Activated T-helper 1 cell treated with anti-CD3 and anti-CD28 coated beads, Interleukin-12 subunit alpha, Interleukin-12 subunit beta, Interleukin-2, Interleukin-4 antibody, amounts not matched to agents 30 ng/mL and 10 ng/mL and 1 ng/mL, durations not matched to agents 14 hours and 24 hours and 36 hours (primary cell): ENCODE results near the gene FGD3. TPM values are rescaled to one million over a fixed set of nuclear protein-coding genes. Genes with fewer than 3 reads are reported as not detected.

Experiments
- DNase-seq: peaks from one replicate; pipeline ENCODE4 v3.0.0; 2021; ENCODE audit warnings: low spot score
- H3K27ac Mint-ChIP-seq: one replicate; pipeline ENCODE4 v1.8.0; 2021; ENCODE audit warnings: mild to moderate bottlenecking, mixed read lengths
- H3K27me3 Mint-ChIP-seq: one replicate; pipeline ENCODE4 v1.8.0; 2022; ENCODE audit warnings: mild to moderate bottlenecking, moderate library complexity, mixed read lengths; ENCODE audit not compliant: insufficient read depth
- H3K36me3 Mint-ChIP-seq: one replicate; pipeline ENCODE4 v1.8.0; 2021; ENCODE audit warnings: low read depth, mixed read lengths
- H3K4me1 Mint-ChIP-seq: one replicate; pipeline ENCODE4 v1.8.0; 2021; ENCODE audit warnings: low read depth, mixed read lengths
- H3K4me3 Mint-ChIP-seq: one replicate; pipeline ENCODE4 v1.8.0; 2021; ENCODE audit warnings: mild to moderate bottlenecking, moderate library complexity, mixed read lengths
- H3K9me3 Mint-ChIP-seq: one replicate; pipeline ENCODE4 v1.8.0; 2021; ENCODE audit warnings: mixed read lengths
- intact Hi-C: fragments of 100-400 bp; cut with micrococcal nuclease; formaldehyde crosslinking; loops from one replicate; pipeline ENCODE4 v1.15.1; 2024
- total RNA-seq: library from RNA; stranded (reverse); gene quantifications from 2 replicates; pipeline ENCODE4 v1.2.3, GENCODE V29; 2022

FGD3 gene
- total RNA-seq, 1 donor from 2014 or later, result 43.9 TPM

GRCh38 chr9:93022721-93023520, 75.6 kb downstream of the FGD3 start:
- Mint-ChIP-seq H3K27me3 (no peaks in the 10 kb centered on the region), H3K36me3 (peaks cover 35% of the 10 kb centered on the region), H3K27ac (no peak overlapping the region), H3K4me1 (peaks cover 45% of the 10 kb centered on the region), H3K4me3 (no peak overlapping the region), H3K9me3 (no peaks in the 10 kb centered on the region)
- no peak for DNase-seq
- intact Hi-C loops, result no loop called here

GRCh38 chr9:93023521-93023815, 76.1 kb downstream of the FGD3 start:
- H3K27ac Mint-ChIP-seq, result no peak overlapping the region
- intact Hi-C loops, result no loop called here
- no peak overlapping the region for H3K4me3 Mint-ChIP-seq
- no peak for DNase-seq
- peaks cover 50% of the 10 kb centered on the region for H3K4me1 Mint-ChIP-seq
- no peaks in the 10 kb centered on the region for H3K27me3 Mint-ChIP-seq
- H3K36me3 Mint-ChIP-seq, result peaks cover 34% of the 10 kb centered on the region
- no peaks in the 10 kb centered on the region for H3K9me3 Mint-ChIP-seq

- Mint-ChIP-seq H3K4me1 (peaks cover 53% of the 10 kb centered on the region), H3K9me3 (no peaks in the 10 kb centered on the region), H3K27ac (peak overlapping the region; percentile 74), H3K27me3 (no peaks in the 10 kb centered on the region), H3K4me3 (no peak overlapping the region), H3K36me3 (peaks cover 34% of the 10 kb centered on the region)
- intact Hi-C loops, result no loop called here
- no peak for DNase-seq
These were observed 77.3 kb downstream of the FGD3 start for GRCh38 chr9:93024646-93024910.

DNA sequence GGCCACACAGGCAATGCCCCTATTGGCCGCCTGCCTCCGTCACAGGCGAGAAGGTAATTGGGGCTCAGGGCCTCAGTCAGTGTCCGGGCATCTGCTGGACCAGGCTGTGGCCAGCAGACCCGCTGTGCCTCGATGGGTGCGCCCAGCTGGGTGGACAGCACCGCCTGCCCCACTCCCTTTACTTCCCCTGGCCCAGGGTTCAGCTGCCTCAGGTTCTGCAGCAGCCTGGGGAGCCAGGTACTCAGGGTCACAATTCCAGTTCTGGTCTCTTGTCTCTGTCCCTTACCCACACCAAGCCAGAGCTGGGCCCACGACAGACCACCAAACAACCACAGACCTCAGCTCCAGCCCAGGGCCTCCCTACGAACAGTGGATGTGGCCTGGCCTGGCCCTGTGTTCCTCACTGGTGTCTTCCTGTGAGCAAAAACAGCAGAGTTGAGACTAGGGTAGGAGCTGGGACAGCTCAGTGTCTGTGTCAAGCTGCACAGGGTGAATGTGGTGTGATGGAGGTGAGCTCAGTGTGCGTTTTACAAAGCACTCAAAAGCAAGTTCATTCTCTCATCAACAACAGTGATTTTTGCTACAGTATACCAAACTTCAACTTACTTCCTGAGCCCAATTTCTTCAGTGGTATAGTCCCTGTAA, 77.8 kb downstream of the FGD3 start:
- Mint-ChIP-seq H3K4me1 (peaks cover 55% of the 10 kb centered on the region), H3K27me3 (no peaks in the 10 kb centered on the region)

GRCh38 chr9:93025736-93026135, 78.4 kb downstream of the FGD3 start:
- H3K36me3 Mint-ChIP-seq, result peaks cover 42% of the 10 kb centered on the region

More for the DNA sequence above, 77.8 kb downstream of the FGD3 start:
- peak; percentile 15 for DNase-seq
- Mint-ChIP-seq H3K4me3 (peak overlapping the region; percentile 42), H3K9me3 (no peaks in the 10 kb centered on the region), H3K36me3 (peaks cover 38% of the 10 kb centered on the region), H3K27ac (peak overlapping the region; percentile 90)
- intact Hi-C loops, result no loop called here

GRCh38 chr9:93026640-93027039, 79.3 kb downstream of the FGD3 start:
- Mint-ChIP-seq H3K4me3 (no peak overlapping the region), H3K4me1 (peaks cover 57% of the 10 kb centered on the region), H3K27ac (peak overlapping the region; percentile 87), H3K9me3 (no peaks in the 10 kb centered on the region), H3K27me3 (no peaks in the 10 kb centered on the region), H3K36me3 (peaks cover 46% of the 10 kb centered on the region)
- intact Hi-C loops, result no loop called here
- no peak for DNase-seq

More at GRCh38 chr9:93025736-93026135, 78.4 kb downstream of the FGD3 start:
- Mint-ChIP-seq H3K9me3 (no peaks in the 10 kb centered on the region), H3K4me1 (peaks cover 54% of the 10 kb centered on the region), H3K27me3 (no peaks in the 10 kb centered on the region), H3K4me3 (peak overlapping the region; percentile 22), H3K27ac (peak overlapping the region; percentile 90)
- DNase-seq, result no peak
- intact Hi-C loops, result no loop called here

GRCh38 chr9:93027750-93028149, 80.4 kb downstream of the FGD3 start:
- Mint-ChIP-seq H3K4me1 (peaks cover 58% of the 10 kb centered on the region), H3K36me3 (peaks cover 46% of the 10 kb centered on the region), H3K27me3 (no peaks in the 10 kb centered on the region), H3K9me3 (no peaks in the 10 kb centered on the region), H3K4me3 (peak overlapping the region; percentile 67), H3K27ac (peak overlapping the region; percentile 87)
- DNase-seq, result no peak
- intact Hi-C loops, result loop anchor here (1.0 to 2.0 kb wide), 2 partner anchors 37 to 68 kb away; no protein-coding TSS in a partner anchor

DNA sequence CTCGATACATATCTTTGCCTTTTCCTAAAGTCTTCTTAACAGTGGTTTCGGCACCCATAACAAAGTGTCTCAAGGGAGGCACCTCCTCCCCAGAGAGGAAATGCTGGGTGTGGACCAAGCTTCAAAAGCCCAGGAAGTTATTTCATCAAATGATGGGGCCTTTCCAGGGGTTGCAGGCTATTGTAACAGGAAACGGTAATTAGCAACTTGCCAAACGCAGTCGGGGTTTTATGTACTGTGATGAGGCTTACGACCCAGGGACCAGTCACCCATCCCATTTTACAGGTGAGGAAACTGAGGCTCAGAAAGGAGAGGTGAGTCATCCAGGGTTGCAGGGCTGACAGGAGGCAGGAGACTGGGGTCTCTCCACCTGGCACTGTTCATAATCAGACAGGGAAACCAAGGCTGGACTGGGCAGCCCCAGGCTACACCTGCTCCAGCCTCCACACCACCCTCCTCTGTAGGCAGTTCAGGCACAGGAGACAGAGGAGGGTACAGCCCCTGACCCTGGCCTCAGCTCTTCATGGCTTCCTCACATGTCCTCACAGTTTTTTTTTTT, 81.2 kb downstream of the FGD3 start:
- H3K36me3 Mint-ChIP-seq, result peaks cover 45% of the 10 kb centered on the region
- no peaks in the 10 kb centered on the region for H3K9me3 Mint-ChIP-seq
- H3K27ac Mint-ChIP-seq, result peak overlapping the region; percentile 87
- H3K4me1 Mint-ChIP-seq, result peaks cover 56% of the 10 kb centered on the region
- intact Hi-C loops, result loop anchor here (1.0 to 2.0 kb wide), 2 partner anchors 36 to 67 kb away; no protein-coding TSS in a partner anchor
- H3K4me3 Mint-ChIP-seq, result peak overlapping the region; percentile 67
- DNase-seq, result peak; percentile 69
- H3K27me3 Mint-ChIP-seq, result no peaks in the 10 kb centered on the region

DNA sequence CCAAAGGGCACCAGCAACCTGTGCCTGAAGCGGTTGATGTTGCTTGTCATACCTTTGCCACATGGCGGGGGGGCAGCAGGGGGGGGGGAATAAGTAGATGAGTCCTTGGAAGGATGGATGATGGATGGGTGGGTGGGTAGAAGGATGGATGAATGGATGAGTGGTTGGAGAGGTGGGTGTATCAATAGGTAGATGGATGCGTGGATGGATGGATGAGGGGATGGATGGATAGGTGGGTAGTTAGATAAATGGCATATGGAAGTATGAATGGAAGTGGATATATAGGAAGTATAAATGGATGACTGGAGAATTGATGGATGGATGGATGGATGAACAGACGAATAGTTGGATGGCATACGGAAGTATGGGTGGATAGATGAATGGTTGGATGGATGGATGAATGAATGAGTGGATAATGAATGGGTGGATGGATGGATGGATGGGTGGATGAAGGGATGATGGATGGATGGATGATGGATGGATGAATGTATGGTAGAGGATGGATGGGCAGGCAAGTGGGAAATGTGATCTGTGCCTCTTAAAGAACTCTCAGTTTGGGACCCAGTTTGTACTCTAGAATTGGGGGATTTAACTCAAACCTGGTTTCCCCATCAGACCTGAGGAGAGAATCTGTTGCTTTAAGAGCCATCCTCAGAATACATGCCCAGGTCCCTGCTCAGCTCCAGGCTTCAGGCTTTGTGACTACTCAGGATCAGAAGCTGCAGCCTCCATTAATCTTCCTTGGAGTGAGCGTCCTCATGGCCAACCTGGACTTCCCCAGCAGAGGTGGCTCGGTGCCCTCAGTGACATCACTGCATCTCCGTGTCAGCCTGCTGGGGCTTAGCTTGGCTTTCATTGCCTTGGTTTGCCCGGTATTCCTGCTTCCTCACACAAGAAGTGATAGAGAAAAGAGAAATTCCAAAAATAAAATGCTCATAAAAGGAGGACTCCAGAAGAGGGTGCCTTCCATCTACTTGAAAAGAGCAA, 83.6 kb downstream of the FGD3 start:
- Mint-ChIP-seq H3K36me3 (peaks cover 46% of the 10 kb centered on the region), H3K27ac (peak overlapping the region; percentile 20), H3K4me1 (peaks cover 43% of the 10 kb centered on the region), H3K27me3 (no peaks in the 10 kb centered on the region), H3K9me3 (no peaks in the 10 kb centered on the region), H3K4me3 (no peak overlapping the region)
- intact Hi-C loops, result no loop called here
- DNase-seq, result no peak

DNA sequence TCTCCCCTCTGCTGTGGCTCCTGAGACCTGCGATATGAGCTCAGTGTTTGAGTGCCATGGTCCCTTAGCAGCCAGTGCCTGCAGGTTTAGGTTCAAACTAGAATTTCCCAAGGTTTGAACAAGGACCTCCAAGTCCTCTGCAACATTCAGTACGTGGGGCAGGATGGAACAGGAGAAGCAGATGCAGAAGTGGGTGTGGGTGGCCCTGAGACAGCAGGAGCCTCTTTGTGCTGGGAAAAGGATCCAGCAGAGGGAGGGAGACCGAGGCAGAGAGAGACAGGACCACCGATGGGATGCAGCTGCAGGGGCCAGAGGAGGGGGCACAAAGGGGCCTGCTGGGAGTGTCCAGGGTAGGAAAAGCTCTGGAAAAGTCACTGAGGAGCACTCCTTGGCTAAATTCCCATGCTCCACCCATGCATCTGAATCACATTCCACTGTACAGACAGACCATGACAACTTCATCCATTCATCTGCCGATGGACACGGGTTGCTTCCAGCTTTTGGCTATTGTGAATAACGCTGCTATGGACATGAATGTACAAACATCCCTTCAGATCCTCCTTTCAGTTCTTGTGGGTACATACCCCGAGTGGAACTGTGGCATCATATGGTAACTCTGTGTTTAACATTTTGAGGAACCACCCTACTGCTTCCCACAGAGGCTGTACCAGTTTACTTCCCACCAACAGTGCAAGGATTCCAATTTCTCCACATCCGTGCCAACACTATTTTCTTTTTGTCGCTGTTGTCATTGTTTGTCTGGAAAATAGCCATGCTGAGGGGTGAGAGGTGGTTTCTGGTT, 84.5 kb downstream of the FGD3 start:
- intact Hi-C loops, result no loop called here
- no peak for DNase-seq
- peaks cover 43% of the 10 kb centered on the region for H3K4me1 Mint-ChIP-seq
- no peak overlapping the region for H3K4me3 Mint-ChIP-seq
- H3K36me3 Mint-ChIP-seq, result peaks cover 49% of the 10 kb centered on the region
- no peaks in the 10 kb centered on the region for H3K27me3 Mint-ChIP-seq
- H3K9me3 Mint-ChIP-seq, result no peaks in the 10 kb centered on the region
- peak overlapping the region; percentile 1 for H3K27ac Mint-ChIP-seq

DNA sequence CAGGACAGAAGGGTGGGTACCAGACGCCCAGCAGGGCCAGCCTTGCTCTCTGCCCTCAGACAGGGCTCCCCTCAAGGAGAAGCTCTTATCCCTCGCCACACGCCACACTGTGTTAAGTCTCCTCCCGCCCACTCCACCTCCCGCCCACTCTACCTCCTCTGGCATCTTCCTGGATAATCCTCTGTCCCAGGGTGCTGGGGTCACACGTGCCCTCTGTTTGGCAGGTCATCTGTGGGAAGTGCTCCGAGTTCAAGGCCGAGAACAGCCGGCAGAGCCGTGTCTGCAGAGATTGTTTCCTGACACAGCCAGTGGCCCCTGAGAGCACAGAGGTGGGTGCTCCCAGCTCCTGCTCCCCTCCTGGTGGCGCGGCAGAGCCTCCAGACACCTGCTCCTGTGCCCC, 85.2 kb downstream of the FGD3 start:
- intact Hi-C loops, result no loop called here
- no peaks in the 10 kb centered on the region for H3K27me3 Mint-ChIP-seq
- DNase-seq, result no peak
- H3K4me1 Mint-ChIP-seq, result peaks cover 37% of the 10 kb centered on the region
- no peaks in the 10 kb centered on the region for H3K9me3 Mint-ChIP-seq
- no peak overlapping the region for H3K27ac Mint-ChIP-seq
- peaks cover 46% of the 10 kb centered on the region for H3K36me3 Mint-ChIP-seq
- no peak overlapping the region for H3K4me3 Mint-ChIP-seq

- intact Hi-C loops, result no loop called here
- peaks cover 42% of the 10 kb centered on the region for H3K36me3 Mint-ChIP-seq
These were observed 86.2 kb downstream of the FGD3 start for GRCh38 chr9:93033531-93033930.

More at GRCh38 chr9:93033531-93033930, 86.2 kb downstream of the FGD3 start:
- no peaks in the 10 kb centered on the region for H3K9me3 Mint-ChIP-seq
- peaks cover 27% of the 10 kb centered on the region for H3K4me1 Mint-ChIP-seq
- no peak for DNase-seq
- no peak overlapping the region for H3K4me3 Mint-ChIP-seq
- H3K27ac Mint-ChIP-seq, result peak overlapping the region; percentile 79
- H3K27me3 Mint-ChIP-seq, result no peaks in the 10 kb centered on the region
